ENCODE measurements around the gene AURKB.
A peak's percentile ranks its signal among the peaks of the same experiment; 100 is the strongest.
"Not testable (repeated sequence)": the region's sequence is repeated elsewhere in the genome, so short reads cannot be mapped to it uniquely, and the experiment has no call there.

Gene AURKB

DNA sequence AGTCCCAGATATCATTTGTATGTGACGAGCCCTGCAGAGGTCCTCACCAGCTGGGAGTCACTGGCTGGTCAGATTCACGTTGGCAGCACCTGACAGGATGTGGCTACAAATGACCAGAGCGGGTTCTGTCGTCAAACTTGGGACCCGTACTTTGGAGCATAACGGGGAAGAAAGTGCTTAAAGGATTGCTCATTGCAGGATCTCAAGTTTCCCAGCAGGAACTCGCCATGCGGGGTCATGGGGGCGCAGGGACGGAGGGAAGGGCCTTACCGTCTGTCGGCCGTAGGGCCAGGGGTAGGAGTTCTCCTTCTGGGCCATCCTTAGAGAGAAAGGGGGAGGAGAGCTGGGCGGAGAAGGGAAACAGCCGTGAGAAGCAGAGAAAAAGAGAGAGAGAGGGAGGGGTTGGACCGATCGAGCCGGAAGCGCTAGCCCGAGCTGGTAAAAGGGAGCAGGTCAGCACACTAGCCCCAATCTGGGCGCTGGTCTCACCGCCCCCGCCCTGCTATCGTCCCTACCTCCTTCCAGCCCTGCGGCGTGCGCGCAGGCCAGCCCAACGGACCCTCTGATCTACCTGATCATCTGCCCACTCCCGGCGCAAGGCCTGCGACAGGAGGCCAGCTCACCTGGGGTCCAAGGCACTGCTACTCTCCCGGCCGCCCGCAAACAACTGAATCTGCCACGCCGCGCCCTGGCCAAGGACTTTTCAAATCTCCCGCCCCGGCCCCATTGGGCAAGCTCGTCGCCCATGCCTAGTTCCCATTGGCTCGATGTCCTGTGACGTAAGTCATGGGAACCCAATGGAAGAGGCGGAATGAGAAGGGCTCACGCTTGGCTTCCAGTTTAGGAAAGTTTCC lies at the start of gene AURKB:
TSS of gene AURKB (minus strand) at position 669 of the 854 bp plus-strand sequence. CDS start at position 318, 351 bp downstream.
- Histone ChIP-seq H3K4me1 (ENCODE audit: control insufficient read depth, insufficient read depth, low read length) (peaks cover 13% of the 10 kb centered on the region), H3K27me3 (ENCODE audit: control insufficient read depth in 1 of 2, insufficient read depth in 2 of 2, low read length in 2 of 2) (no peaks in the 10 kb centered on the region), H3K27ac (ENCODE audit: low read length) (peak within 1 kb of the TSS; percentile 53), H3K9ac (ENCODE audit: low read length in 2 of 2) (peak within 1 kb of the TSS; percentile 56 to 75), H3K4me3 (ENCODE audit: low read length in 2 of 2) (peak within 1 kb of the TSS; percentile 72 to 77), H3K9me3 (ENCODE audit: control insufficient read depth in 2 of 2, low read length in 2 of 2) (no peaks in the 10 kb centered on the region), H3K36me3 (ENCODE audit: control insufficient read depth in 2 of 2, insufficient read depth in 2 of 2, low read length in 2 of 2) (no peaks in the 10 kb centered on the region)

- H3K27ac ChIP-seq (ENCODE audit: low read length): no peak overlapping the region
- no peaks in the 10 kb centered on the region for H3K9me3 ChIP-seq (ENCODE audit: control insufficient read depth in 2 of 2, low read length in 2 of 2)
- no peaks in the 10 kb centered on the region for H3K4me1 ChIP-seq (ENCODE audit: control insufficient read depth, insufficient read depth, low read length)
- no peak overlapping the region for H3K4me3 ChIP-seq (ENCODE audit: low read length in 2 of 2)
- no peak overlapping the region for H3K9ac ChIP-seq (ENCODE audit: low read length in 2 of 2)
- peaks cover 25 to 34% of the 10 kb centered on the region in 2 donors for H3K36me3 ChIP-seq (ENCODE audit: control insufficient read depth in 2 of 2, insufficient read depth in 2 of 2, low read length in 2 of 2)
- no peaks in the 10 kb centered on the region for H3K27me3 ChIP-seq (ENCODE audit: control insufficient read depth in 1 of 2, insufficient read depth in 2 of 2, low read length in 2 of 2)
These were observed 47.4 kb upstream of the AURKB start for GRCh38 chr17:8257801-8258200.

- H3K9ac ChIP-seq (ENCODE audit: low read length in 2 of 2): no peak overlapping the region
- H3K27ac ChIP-seq (ENCODE audit: low read length): no peak overlapping the region
- H3K4me1 ChIP-seq (ENCODE audit: control insufficient read depth, insufficient read depth, low read length): no peaks in the 10 kb centered on the region
- H3K4me3 ChIP-seq (ENCODE audit: low read length in 2 of 2): no peak overlapping the region
- H3K36me3 ChIP-seq (ENCODE audit: control insufficient read depth in 2 of 2, insufficient read depth in 2 of 2, low read length in 2 of 2): peaks cover 23 to 31% of the 10 kb centered on the region in 2 donors
- no peaks in the 10 kb centered on the region for H3K27me3 ChIP-seq (ENCODE audit: control insufficient read depth in 1 of 2, insufficient read depth in 2 of 2, low read length in 2 of 2)
- no peaks in the 10 kb centered on the region for H3K9me3 ChIP-seq (ENCODE audit: control insufficient read depth in 2 of 2, low read length in 2 of 2)
These were observed 46.3 kb upstream of the AURKB start for GRCh38 chr17:8256691-8257090.

- Histone ChIP-seq H3K4me1 (ENCODE audit: control insufficient read depth, insufficient read depth, low read length) (no peaks in the 10 kb centered on the region), H3K9ac (ENCODE audit: low read length in 2 of 2) (no peak overlapping the region), H3K9me3 (ENCODE audit: control insufficient read depth in 2 of 2, low read length in 2 of 2) (no peaks in the 10 kb centered on the region), H3K27ac (ENCODE audit: low read length) (no peak overlapping the region), H3K4me3 (ENCODE audit: low read length in 2 of 2) (no peak overlapping the region), H3K36me3 (ENCODE audit: control insufficient read depth in 2 of 2, insufficient read depth in 2 of 2, low read length in 2 of 2) (peaks cover 23 to 31% of the 10 kb centered on the region in 2 donors), H3K27me3 (ENCODE audit: control insufficient read depth in 1 of 2, insufficient read depth in 2 of 2, low read length in 2 of 2) (no peaks in the 10 kb centered on the region)
These were observed 45.9 kb upstream of the AURKB start for GRCh38 chr17:8256291-8256690.

- H3K4me3 ChIP-seq (ENCODE audit: low read length in 2 of 2): no peak overlapping the region
- no peaks in the 10 kb centered on the region for H3K4me1 ChIP-seq (ENCODE audit: control insufficient read depth, insufficient read depth, low read length)
- no peak overlapping the region for H3K9ac ChIP-seq (ENCODE audit: low read length in 2 of 2)
- no peaks in the 10 kb centered on the region for H3K27me3 ChIP-seq (ENCODE audit: control insufficient read depth in 1 of 2, insufficient read depth in 2 of 2, low read length in 2 of 2)
- peaks cover 23 to 31% of the 10 kb centered on the region in 2 donors for H3K36me3 ChIP-seq (ENCODE audit: control insufficient read depth in 2 of 2, insufficient read depth in 2 of 2, low read length in 2 of 2)
- no peak overlapping the region for H3K27ac ChIP-seq (ENCODE audit: low read length)
- H3K9me3 ChIP-seq (ENCODE audit: control insufficient read depth in 2 of 2, low read length in 2 of 2): no peaks in the 10 kb centered on the region
These were observed 45.1 kb upstream of the AURKB start for GRCh38 chr17:8255499-8255898.

DNA sequence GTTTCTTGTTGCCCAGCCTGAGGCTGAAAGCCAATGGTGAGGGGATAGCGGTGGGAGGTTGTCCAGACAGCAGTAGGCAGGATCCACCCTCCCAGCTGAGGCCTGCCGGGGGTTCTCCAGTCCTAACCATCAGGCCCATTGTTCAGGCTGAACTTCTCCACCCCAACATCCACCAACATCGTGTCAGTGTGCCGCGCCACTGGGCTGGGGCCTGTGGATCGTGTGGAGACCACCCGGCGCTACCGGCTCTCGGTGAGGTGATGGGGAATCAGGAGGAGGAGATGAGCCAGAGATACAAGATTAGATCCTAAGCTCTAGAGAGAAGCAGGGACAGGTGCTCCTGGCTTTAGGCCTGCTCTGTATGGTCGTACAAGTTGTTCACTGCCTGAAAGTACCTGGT lies 44.5 kb upstream of the AURKB start:
- Histone ChIP-seq H3K27me3 (ENCODE audit: control insufficient read depth in 1 of 2, insufficient read depth in 2 of 2, low read length in 2 of 2) (no peaks in the 10 kb centered on the region), H3K4me1 (ENCODE audit: control insufficient read depth, insufficient read depth, low read length) (no peaks in the 10 kb centered on the region), H3K36me3 (ENCODE audit: control insufficient read depth in 2 of 2, insufficient read depth in 2 of 2, low read length in 2 of 2) (peaks cover 23 to 31% of the 10 kb centered on the region in 2 donors), H3K9me3 (ENCODE audit: control insufficient read depth in 2 of 2, low read length in 2 of 2) (no peaks in the 10 kb centered on the region), H3K27ac (ENCODE audit: low read length) (no peak overlapping the region), H3K4me3 (ENCODE audit: low read length in 2 of 2) (no peak overlapping the region), H3K9ac (ENCODE audit: low read length in 2 of 2) (no peak overlapping the region)

GRCh38 chr17:8253801-8254200 lies 43.4 kb upstream of the AURKB start:
- Histone ChIP-seq H3K4me1 (ENCODE audit: control insufficient read depth, insufficient read depth, low read length) (peaks cover 3% of the 10 kb centered on the region), H3K4me3 (ENCODE audit: low read length in 2 of 2) (no peak overlapping the region), H3K27ac (ENCODE audit: low read length) (no peak overlapping the region), H3K9ac (ENCODE audit: low read length in 2 of 2) (no peak overlapping the region), H3K27me3 (ENCODE audit: control insufficient read depth in 1 of 2, insufficient read depth in 2 of 2, low read length in 2 of 2) (no peaks in the 10 kb centered on the region), H3K9me3 (ENCODE audit: control insufficient read depth in 2 of 2, low read length in 2 of 2) (no peaks in the 10 kb centered on the region), H3K36me3 (ENCODE audit: control insufficient read depth in 2 of 2, insufficient read depth in 2 of 2, low read length in 2 of 2) (peaks cover 23 to 31% of the 10 kb centered on the region in 2 donors)

DNA sequence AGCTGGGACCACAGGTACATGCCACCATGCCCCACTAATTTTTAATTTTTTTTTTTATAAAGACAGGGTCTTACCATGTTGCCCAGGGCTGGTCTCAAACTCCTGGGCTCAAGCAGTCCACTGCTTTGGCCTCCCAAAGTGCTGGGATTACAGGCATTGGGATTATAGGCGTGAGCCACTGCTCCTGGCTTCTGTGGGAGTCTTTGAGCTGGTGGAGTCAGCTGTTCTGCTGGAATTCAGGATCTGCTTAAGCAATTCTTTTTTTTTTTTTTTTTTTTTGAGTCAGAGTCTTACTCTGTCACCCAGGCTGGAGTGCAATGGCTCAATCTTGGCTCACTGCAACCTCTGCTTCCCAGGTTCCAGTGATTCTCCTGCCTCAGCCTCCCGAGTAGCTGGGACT lies 41.0 kb upstream of the AURKB start:
- H3K4me1 ChIP-seq (ENCODE audit: control insufficient read depth, insufficient read depth, low read length); H3K9me3 ChIP-seq (ENCODE audit: control insufficient read depth in 2 of 2, low read length in 2 of 2); H3K27ac ChIP-seq (ENCODE audit: low read length); H3K27me3 ChIP-seq (ENCODE audit: control insufficient read depth in 1 of 2, insufficient read depth in 2 of 2, low read length in 2 of 2); H3K9ac ChIP-seq (ENCODE audit: low read length in 2 of 2); H3K4me3 ChIP-seq (ENCODE audit: low read length in 2 of 2): not testable (repeated sequence)
- peaks cover 19 to 21% of the 10 kb centered on the region in 2 donors for H3K36me3 ChIP-seq (ENCODE audit: control insufficient read depth in 2 of 2, insufficient read depth in 2 of 2, low read length in 2 of 2)

DNA sequence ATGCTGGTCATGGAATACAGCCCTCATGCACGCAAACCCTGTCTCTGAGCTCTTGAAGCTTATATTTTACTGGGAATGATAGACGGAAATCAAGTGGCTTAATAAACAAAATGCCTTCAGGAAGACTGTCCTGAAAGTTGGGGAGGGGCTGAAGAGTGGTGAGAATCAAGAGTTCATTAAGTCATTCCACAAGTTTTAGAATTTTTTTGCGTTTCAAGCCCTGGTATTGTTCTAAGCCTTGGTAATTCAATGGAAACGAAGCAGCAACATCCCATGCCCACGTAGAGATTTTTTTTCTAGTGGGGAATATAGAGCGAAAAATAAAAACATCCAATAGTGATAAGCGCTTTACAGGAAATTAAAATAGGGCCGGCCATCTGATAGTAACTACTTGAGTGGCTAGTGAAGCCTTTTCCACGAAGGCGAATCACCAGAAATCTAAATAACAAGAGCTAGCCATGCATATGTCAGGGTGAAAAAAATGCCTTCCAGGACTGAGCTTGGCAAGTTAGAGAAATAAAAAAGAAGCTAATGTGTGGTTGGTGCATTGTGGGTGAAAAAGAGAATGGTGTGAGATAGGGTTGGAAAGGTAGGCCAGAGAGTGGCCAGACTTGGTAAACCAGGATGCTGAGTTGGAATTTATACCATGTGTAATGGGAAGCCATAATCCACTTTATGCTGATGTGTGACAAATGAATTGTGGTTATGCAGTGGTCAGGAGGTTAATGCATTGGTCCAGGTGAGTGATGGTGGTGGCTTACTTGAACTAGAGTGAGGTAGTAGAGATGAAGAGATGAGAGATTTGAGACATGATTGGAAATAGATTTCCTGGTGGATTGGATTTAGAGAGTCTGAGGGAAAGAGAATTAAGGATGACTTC lies 39.5 kb upstream of the AURKB start:
- peak overlapping the region; percentile 99 for H3K27ac ChIP-seq (ENCODE audit: low read length)

DNA sequence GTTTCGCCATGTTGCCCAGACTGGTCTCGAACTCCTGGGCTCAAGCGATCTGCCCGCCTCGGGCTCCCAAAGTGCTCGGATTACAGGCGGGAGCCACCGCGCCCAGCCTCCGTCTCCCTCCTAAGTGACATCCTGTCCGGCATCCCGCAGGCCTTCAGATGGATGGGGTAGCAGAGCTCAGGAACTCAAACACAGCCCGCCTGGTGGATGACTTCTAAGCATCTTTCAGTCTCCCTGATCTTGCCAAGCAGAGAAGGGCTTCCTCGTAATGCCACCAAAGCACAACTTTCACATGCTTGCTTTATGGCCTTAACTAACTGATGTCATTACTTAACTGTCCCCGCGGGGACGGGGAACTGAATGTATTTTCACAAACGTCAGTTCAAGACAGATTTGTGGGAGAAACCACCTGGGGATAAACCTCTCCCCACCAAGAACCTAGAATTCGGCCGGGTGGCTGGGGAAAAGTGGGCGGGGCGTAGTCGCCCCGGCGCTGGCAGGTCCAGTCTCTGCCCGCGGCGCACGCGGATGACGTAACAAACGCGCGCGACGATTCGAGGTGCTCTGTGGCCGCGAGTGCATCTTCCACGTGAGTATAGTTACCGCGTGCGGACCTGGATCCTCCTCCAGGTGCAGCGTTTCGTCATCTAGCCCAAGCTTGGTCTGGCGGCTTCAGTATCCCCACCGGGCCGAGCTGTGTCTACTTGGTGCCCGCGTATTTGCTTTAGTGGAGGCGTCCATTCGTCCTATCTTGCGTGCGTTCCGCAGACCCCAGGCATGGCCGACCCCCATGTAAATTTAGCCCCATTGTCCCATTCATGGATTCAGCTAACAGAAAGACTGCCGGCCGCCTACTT lies 38.6 kb upstream of the AURKB start, which contains the start of gene PFAS:
TSS of gene PFAS (plus strand) at position 539 of the 857 bp plus-strand sequence. CDS start 4,649 bp downstream, outside the sequence.
- no peaks in the 10 kb centered on the region for H3K9me3 ChIP-seq (ENCODE audit: control insufficient read depth in 2 of 2, low read length in 2 of 2)
- peaks cover 1 to 6% of the 10 kb centered on the region in 2 donors for H3K36me3 ChIP-seq (ENCODE audit: control insufficient read depth in 2 of 2, insufficient read depth in 2 of 2, low read length in 2 of 2)
- peak within 1 kb of the TSS; percentile 77 to 100 for H3K9ac ChIP-seq (ENCODE audit: low read length in 2 of 2)
- H3K27me3 ChIP-seq (ENCODE audit: control insufficient read depth in 1 of 2, insufficient read depth in 2 of 2, low read length in 2 of 2): no peaks in the 10 kb centered on the region
- peak within 1 kb of the TSS; percentile 99 for H3K27ac ChIP-seq (ENCODE audit: low read length)
- peaks cover 14% of the 10 kb centered on the region for H3K4me1 ChIP-seq (ENCODE audit: control insufficient read depth, insufficient read depth, low read length)
- H3K4me3 ChIP-seq (ENCODE audit: low read length in 2 of 2): peak within 1 kb of the TSS; percentile 72 to 99

More for the DNA sequence above, 39.5 kb upstream of the AURKB start:
- Histone ChIP-seq H3K4me1 (ENCODE audit: control insufficient read depth, insufficient read depth, low read length) (peaks cover 11% of the 10 kb centered on the region), H3K27me3 (ENCODE audit: control insufficient read depth in 1 of 2, insufficient read depth in 2 of 2, low read length in 2 of 2) (no peaks in the 10 kb centered on the region), H3K9ac (ENCODE audit: low read length in 2 of 2) (peak overlapping the region; percentile 77 to 100), H3K9me3 (ENCODE audit: control insufficient read depth in 2 of 2, low read length in 2 of 2) (no peaks in the 10 kb centered on the region), H3K36me3 (ENCODE audit: control insufficient read depth in 2 of 2, insufficient read depth in 2 of 2, low read length in 2 of 2) (peaks cover 6 to 11% of the 10 kb centered on the region in 2 donors), H3K4me3 (ENCODE audit: low read length in 2 of 2) (peak overlapping the region; percentile 72 to 99)

Measured in stomach smooth muscle (tissue), 2 donors.